ENCODE measurements around the gene MCM7.

DNA sequence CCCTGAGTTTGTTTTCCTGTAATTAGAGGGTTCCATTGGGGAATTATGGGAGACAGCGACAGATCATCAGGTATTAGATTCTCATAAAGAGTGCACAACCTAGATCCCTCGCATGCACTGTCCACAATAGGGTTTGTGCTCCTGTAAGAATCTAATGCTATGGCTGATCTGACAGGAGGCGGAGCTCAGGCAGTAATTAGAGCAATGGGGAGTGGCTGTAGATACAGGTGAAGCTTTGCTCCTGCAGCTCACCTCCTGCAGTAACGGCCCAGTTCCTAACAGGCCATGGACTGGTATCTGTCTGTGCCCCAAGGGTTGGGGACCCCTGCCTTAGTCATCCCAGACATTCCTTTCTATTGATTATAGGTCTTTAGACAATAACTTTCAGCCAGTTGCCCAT is 52.5 kb downstream of the MCM7 start:
- TF ChIP-seq, protein P1, sequence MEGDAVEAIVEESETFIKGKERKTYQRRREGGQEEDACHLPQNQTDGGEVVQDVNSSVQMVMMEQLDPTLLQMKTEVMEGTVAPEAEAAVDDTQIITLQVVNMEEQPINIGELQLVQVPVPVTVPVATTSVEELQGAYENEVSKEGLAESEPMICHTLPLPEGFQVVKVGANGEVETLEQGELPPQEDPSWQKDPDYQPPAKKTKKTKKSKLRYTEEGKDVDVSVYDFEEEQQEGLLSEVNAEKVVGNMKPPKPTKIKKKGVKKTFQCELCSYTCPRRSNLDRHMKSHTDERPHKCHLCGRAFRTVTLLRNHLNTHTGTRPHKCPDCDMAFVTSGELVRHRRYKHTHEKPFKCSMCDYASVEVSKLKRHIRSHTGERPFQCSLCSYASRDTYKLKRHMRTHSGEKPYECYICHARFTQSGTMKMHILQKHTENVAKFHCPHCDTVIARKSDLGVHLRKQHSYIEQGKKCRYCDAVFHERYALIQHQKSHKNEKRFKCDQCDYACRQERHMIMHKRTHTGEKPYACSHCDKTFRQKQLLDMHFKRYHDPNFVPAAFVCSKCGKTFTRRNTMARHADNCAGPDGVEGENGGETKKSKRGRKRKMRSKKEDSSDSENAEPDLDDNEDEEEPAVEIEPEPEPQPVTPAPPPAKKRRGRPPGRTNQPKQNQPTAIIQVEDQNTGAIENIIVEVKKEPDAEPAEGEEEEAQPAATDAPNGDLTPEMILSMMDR (conservative IDR thresholded peaks at IDR 0.05; ENCODE audit: low read depth, low read length) = no peak
- TF ChIP-seq MAFK (IDR thresholded peaks at IDR 0.05; ENCODE audit: low read depth, low read length) = no peak
- TF ChIP-seq MXI1 (IDR thresholded peaks at IDR 0.05; ENCODE audit: borderline replicate concordance, low read depth, low read length) = no peak
- TF ChIP-seq POLR2A (IDR thresholded peaks at IDR 0.05; ENCODE audit: low read depth, low read length) = no peak
- TF ChIP-seq SMC3 (IDR thresholded peaks at IDR 0.05; ENCODE audit: low read depth, low read length) = no peak
- TF ChIP-seq RFX5 (IDR thresholded peaks at IDR 0.05; ENCODE audit: low read depth, low read length) = no peak
- no peak for TF ChIP-seq FOS (IDR thresholded peaks at IDR 0.05; ENCODE audit: low read depth, low read length)
- TF ChIP-seq RAD21 (IDR thresholded peaks at IDR 0.05; ENCODE audit: low read length) = no peak
- no peak for TF ChIP-seq RCOR1 (IDR thresholded peaks at IDR 0.05; ENCODE audit: insufficient replicate concordance, low read length)
- TF ChIP-seq MAZ (IDR thresholded peaks at IDR 0.05; ENCODE audit: borderline replicate concordance, low read depth, low read length) = no peak
- TF ChIP-seq CEBPB (IDR thresholded peaks at IDR 0.05; ENCODE audit: low read depth, low read length) = no peak
- TF ChIP-seq, protein P2, sequence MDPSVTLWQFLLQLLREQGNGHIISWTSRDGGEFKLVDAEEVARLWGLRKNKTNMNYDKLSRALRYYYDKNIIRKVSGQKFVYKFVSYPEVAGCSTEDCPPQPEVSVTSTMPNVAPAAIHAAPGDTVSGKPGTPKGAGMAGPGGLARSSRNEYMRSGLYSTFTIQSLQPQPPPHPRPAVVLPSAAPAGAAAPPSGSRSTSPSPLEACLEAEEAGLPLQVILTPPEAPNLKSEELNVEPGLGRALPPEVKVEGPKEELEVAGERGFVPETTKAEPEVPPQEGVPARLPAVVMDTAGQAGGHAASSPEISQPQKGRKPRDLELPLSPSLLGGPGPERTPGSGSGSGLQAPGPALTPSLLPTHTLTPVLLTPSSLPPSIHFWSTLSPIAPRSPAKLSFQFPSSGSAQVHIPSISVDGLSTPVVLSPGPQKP (IDR thresholded peaks at IDR 0.05; ENCODE audit: borderline replicate concordance, low read depth, low read length) = no peak
